WI38 (cell line): ENCODE results near the gene PAPOLA.

Experiments
- H3K4me3 ChIP-seq: 2 replicates; pipeline ENCODE4 v1.5.1; 2011; ENCODE audit warnings: low read depth, mild to moderate bottlenecking, control low read depth, low read length
- TF ChIP-seq, protein P1 (sequence below): IDR thresholded peaks from 2 replicates; pipeline ENCODE4 v1.5.1; 2012; ENCODE audit warnings: low read depth, mild to moderate bottlenecking, control low read depth, low read length

The PAPOLA gene

DNA sequence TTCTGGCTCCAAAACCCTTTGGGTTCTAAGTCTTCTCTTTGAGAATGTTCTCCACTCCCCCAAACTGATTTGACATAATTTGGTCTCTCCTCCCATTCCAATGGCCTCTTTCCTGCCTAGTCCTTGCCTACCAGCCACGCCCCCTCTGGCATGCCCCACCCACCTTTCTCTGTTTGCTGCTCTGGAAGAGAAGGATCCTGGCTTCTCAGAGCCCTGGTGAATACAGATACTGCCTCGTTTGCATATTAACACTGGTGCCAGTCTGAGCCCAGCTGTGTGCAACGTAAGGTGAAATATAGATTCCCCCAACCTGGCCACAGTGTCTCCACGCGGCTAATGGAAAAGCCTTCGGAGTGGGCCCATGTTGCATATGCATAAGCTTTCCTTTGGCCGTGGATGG, 79.7 kb downstream of the PAPOLA start:
- no peak overlapping the region for H3K4me3 ChIP-seq
- TF ChIP-seq, protein P1, sequence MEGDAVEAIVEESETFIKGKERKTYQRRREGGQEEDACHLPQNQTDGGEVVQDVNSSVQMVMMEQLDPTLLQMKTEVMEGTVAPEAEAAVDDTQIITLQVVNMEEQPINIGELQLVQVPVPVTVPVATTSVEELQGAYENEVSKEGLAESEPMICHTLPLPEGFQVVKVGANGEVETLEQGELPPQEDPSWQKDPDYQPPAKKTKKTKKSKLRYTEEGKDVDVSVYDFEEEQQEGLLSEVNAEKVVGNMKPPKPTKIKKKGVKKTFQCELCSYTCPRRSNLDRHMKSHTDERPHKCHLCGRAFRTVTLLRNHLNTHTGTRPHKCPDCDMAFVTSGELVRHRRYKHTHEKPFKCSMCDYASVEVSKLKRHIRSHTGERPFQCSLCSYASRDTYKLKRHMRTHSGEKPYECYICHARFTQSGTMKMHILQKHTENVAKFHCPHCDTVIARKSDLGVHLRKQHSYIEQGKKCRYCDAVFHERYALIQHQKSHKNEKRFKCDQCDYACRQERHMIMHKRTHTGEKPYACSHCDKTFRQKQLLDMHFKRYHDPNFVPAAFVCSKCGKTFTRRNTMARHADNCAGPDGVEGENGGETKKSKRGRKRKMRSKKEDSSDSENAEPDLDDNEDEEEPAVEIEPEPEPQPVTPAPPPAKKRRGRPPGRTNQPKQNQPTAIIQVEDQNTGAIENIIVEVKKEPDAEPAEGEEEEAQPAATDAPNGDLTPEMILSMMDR: no peak

DNA sequence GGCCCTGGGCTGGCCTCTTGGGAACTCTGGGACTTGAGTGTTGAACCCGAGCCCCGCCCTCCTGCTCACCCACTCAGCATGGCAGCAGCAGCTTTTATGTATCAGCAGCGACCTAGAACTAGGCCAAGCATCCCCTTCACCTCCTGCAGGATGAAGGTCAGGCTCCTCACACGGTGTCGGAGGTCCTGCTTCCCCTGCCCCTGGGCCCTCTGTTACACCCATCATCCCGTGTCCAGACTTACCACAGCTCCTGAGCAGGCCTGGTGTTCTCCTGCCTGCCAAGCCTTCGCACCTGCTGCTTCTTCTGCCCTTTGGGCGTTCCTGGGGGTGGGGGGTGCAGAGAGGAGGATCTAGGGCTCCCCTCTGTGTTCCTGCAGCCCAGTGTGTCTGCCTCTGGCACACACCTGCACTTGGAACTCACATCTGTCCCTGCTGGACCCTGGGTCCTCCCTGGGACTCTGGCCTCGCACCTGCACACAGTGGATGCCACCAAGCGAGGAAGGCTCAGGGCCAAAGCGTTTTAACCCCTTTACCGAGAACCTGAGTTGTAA, 80.3 kb downstream of the PAPOLA start:
- TF ChIP-seq, protein P1: no peak
- H3K4me3 ChIP-seq: no peak overlapping the region

DNA sequence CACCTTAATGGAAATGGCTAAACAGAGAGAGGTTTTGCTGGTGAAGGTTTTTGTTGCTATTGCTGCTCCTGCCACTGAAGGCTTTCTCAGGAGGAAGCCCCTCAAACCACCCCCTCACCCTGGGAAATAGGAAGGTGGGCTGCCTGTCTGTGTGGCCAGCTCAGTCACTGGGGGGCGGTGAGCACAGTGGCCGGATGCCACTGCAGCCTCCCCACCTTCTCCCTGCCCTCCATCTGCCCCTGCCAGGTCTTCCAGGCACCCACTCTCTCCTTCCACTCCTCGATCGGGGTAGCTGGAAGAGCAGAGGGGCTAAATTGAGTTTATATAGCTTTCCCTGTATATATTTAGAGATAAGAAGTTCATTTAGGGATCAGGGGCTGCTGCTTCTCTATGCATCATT, 80.8 kb downstream of the PAPOLA start:
- TF ChIP-seq, protein P1: no peak
- no peak overlapping the region for H3K4me3 ChIP-seq

DNA sequence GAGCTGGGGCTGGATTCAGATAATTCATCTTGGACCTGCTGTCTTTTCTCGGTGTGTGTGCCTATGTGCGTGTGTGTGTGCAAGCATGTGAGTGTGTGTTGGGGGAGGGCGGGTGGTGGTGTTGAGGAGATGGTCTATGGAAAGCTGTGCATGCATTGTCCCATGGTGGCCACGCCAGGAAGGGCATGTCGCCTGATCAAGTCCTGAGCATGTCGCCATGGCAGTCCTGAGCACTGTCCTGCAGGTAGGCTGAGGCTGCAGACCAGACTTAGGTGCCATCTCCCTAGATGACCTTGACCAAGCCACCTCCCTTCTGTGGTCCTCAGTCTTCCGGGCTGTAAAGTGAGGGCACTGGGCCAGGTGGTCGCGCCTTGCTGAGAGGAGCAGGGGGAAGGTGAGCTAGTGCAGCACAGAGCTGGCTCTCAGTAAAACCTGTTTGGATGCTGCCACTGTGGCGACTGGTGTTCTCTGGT, 81.4 kb downstream of the PAPOLA start:
- TF ChIP-seq, protein P1: no peak
- H3K4me3 ChIP-seq: no peak overlapping the region

DNA sequence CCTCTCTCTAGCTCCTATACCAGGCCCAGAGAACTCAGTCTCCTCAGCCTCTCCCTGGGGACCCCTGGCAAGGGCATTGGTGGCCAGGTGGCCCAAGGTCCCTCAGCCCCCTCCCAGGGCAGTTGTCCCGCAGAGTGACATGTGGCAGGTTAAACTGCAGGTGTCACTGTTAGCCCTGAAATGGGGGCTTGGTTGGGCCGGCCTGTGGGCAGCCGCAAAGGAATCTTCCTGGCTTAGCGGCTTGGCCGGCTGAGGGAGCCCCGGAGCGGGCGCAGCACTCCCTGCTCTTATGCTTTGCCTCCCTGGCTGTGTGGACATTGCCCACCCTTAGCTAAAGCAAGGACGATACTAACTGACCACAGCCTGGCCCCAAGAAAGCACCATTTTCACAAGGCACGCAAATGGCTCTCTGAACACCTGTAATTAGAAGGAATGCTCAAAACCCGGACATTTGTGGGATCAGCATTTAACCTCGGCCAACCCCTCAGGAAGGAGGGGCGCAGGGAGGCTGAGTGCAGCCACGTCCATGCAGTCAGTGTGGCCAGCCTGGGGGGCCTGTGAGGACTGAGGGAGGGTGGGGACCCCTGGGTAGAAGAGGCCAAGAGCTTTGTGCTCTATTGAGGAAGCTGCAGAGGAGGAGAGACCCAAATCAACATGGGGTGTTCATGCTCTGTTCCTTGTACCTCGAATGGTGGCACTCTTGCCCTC, 82.2 kb downstream of the PAPOLA start:
- H3K4me3 ChIP-seq: no peak overlapping the region
- TF ChIP-seq, protein P1: no peak

DNA sequence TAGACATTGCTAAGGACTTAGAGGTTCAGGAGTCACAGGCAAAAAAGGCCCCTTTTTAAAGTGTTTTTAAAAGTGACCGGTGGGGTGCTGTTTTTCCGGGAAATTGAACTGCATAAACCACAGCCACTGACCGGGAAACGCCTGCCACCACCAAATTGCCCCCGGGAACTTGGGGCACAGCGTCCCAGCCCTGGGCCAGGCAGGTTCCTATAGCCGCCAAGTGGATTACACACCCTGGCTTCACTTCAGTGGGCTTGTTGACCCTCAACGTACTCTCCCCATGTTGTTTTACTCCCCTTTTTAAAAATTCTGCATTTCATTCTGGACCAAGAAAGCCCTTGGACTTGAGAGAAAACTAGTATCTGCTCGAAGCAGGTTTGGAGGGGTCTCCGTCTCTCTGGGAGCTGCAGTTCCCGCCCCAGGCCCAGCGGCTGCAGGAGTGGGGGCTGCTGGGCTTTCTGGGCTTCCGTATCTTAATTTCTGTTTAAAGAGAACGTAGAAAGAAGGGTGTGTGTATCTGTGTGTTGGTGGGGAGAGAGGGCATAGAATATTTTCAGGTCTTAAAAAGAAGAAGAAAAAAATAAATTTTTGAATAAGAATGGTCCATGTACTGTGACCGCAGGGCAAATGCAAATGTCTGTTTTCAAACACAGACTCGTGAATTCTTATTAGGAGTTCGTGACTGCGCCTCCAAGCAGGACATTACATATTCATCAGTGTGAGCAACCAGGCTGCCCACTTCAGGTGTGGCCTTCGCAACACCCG, 82.9 kb downstream of the PAPOLA start:
- TF ChIP-seq, protein P1: no peak

DNA sequence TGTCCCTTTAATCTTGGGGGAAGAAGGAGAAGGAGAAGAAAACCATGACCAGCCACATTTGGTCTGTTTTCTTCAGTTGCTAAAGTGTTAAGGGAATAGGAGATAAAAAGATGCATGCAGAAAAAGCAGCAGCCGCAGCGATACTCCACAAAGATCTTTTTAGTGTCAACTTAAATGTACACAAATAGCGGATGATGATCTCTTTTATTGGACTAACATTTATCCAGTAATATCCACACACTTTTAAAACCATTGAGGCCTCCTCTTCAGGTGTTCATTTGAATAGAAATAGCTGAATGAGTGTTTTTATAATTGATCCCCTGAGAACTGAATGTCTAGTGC, 83.5 kb downstream of the PAPOLA start:
- TF ChIP-seq, protein P1: no peak

More for the DNA sequence above, 82.9 kb downstream of the PAPOLA start:
- no peak overlapping the region for H3K4me3 ChIP-seq

More for the DNA sequence above, 83.5 kb downstream of the PAPOLA start:
- no peak overlapping the region for H3K4me3 ChIP-seq
